Tibial artery (tissue), 4 donors: ENCODE measurements around the gene CACFD1.

Experiments used
- DNase-seq, 2 donors: peaks; one replicate each; pipeline ENCODE4 v3.0.0-alpha.2; 2019
- H3K27ac ChIP-seq, 2 donors: fragments of 200-600 bp; sonication (generic) in 1 of 2; 1 replicate in 1 of 2; 2 replicates in 1 of 2; pipeline ENCODE4 v1.5.1; 2018 to 2019; ENCODE audit warnings: mild to moderate bottlenecking in 1 of 2
- H3K27me3 ChIP-seq, 2 donors: fragments of 200-600 bp; sonication (generic) in 1 of 2; one replicate each; pipeline versions ENCODE4 v1.5.1 to v1.6.0; 2016 to 2019
- H3K36me3 ChIP-seq, 3 donors: fragments of 200-600 bp; sonication (generic) in 2 of 3; one replicate each; pipeline ENCODE4 v1.5.1; 2016 to 2019; ENCODE audit warnings: mild to moderate bottlenecking in 2 of 3
- H3K4me1 ChIP-seq, 4 donors: fragments of 200-600 bp; sonication (generic) in 2 of 4; 1 replicate in 3 of 4; 2 replicates in 1 of 4; pipeline ENCODE4 v1.5.1; 2016 to 2019
- H3K4me3 ChIP-seq, 2 donors: fragments of 200-600 bp; sonication (generic) in 1 of 2; 1 replicate in 1 of 2; 2 replicates in 1 of 2; pipeline ENCODE4 v1.5.1; 2018 to 2019; ENCODE audit warnings: mild to moderate bottlenecking in 2 of 2
- H3K9me3 ChIP-seq, 3 donors: fragments of 200-600 bp; sonication (generic) in 1 of 3; one replicate each; pipeline ENCODE4 v1.5.1; 2016 to 2019
- intact Hi-C: fragments of 100-400 bp; cut with DNase I; formaldehyde crosslinking; loops from one replicate; pipeline ENCODE4 v1.15.0; 2023; ENCODE audit warnings: low total_unique reads
- TF ChIP-seq, protein P1 (sequence below), 2 experiments: fragments of 200-600 bp in 1 of 2; fragments of 450-650 bp in 1 of 2; IDR thresholded peaks; one replicate each; pipeline ENCODE4 v1.5.1; 2017 to 2019; ENCODE audit warnings: antibody characterized with exemption in 2 of 2, mild to moderate bottlenecking in 1 of 2, moderate library complexity in 1 of 2

CACFD1 gene

DNA sequence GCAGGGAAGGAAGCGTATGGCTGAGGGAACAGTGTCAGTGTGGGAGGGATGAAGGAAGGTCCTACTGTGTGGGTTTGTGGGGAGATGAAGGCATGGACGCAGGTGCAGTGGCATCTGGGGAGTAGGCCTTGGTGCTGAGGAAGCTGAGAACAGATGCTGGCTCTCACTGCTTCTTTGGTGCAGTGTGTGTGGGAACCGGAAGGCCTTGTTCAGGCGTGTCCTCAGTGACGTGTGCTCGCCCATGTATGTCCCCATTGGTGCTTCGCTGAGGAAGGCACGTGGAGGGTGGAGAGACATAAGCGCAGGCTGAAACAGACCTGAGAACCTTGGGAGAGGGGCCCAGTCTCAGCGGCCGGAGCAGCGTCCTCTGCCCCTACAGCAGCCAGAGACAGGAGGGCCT, 18.9 kb upstream of the CACFD1 start:
- TF ChIP-seq, protein P1, sequence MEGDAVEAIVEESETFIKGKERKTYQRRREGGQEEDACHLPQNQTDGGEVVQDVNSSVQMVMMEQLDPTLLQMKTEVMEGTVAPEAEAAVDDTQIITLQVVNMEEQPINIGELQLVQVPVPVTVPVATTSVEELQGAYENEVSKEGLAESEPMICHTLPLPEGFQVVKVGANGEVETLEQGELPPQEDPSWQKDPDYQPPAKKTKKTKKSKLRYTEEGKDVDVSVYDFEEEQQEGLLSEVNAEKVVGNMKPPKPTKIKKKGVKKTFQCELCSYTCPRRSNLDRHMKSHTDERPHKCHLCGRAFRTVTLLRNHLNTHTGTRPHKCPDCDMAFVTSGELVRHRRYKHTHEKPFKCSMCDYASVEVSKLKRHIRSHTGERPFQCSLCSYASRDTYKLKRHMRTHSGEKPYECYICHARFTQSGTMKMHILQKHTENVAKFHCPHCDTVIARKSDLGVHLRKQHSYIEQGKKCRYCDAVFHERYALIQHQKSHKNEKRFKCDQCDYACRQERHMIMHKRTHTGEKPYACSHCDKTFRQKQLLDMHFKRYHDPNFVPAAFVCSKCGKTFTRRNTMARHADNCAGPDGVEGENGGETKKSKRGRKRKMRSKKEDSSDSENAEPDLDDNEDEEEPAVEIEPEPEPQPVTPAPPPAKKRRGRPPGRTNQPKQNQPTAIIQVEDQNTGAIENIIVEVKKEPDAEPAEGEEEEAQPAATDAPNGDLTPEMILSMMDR (IDR thresholded peaks at IDR 0.05) = no peak
- intact Hi-C loops = no loop called here
- Histone ChIP-seq H3K27ac (no peak overlapping the region), H3K4me1 (no peaks in the 10 kb centered on the region), H3K27me3 (no peaks in the 10 kb centered on the region), H3K36me3 (no peaks in the 10 kb centered on the region), H3K4me3 (no peak overlapping the region), H3K9me3 (no peaks in the 10 kb centered on the region)
- no peak for DNase-seq

DNA sequence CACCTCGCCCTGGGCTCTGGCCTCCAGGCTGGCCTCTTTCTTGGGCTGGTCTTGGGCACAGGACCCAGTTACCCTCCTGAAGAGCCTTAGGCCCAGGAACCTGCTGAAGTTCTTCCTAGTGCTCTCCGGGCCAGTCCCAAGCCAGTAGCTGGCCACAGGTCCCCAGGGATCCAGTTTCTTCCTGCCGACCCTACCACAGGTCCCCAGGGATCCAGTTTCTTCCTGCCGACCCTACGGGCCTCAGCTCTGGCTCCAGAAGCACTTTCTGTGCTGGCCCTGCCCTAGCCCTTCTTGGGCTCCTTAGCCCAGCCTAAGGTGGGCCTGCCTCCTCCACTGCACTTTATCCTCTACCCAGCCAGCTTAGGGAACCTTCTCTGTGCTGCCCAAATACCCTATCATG, 18.2 kb upstream of the CACFD1 start:
- no peak overlapping the region for H3K4me3 ChIP-seq
- TF ChIP-seq, protein P1 (IDR thresholded peaks at IDR 0.05) = no peak
- no peak overlapping the region for H3K27ac ChIP-seq
- no peak for DNase-seq
- no peaks in the 10 kb centered on the region for H3K36me3 ChIP-seq
- no peaks in the 10 kb centered on the region for H3K9me3 ChIP-seq
- intact Hi-C loops = no loop called here
- no peaks in the 10 kb centered on the region for H3K27me3 ChIP-seq
- no peaks in the 10 kb centered on the region for H3K4me1 ChIP-seq

DNA sequence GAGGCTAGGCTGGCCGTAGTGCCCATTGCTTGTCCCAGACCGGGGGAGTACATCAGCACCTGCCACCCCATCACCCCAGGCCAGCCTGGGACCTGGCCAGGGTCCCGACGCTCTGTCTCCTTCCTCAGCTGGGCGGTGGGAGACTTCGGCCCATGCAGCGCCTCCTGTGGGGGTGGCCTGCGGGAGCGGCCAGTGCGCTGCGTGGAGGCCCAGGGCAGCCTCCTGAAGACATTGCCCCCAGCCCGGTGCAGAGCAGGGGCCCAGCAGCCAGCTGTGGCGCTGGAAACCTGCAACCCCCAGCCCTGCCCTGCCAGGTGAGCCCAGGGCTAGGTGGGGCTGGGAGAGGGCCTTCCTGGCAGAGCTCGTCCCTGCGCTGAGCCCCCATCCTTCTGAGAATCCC, 16.5 kb upstream of the CACFD1 start:
- no peaks in the 10 kb centered on the region for H3K27me3 ChIP-seq
- no peaks in the 10 kb centered on the region for H3K4me1 ChIP-seq
- no peak for DNase-seq
- no peaks in the 10 kb centered on the region for H3K9me3 ChIP-seq
- no peaks in the 10 kb centered on the region for H3K36me3 ChIP-seq
- intact Hi-C loops = no loop called here
- H3K27ac ChIP-seq = no peak overlapping the region
- no peak overlapping the region for H3K4me3 ChIP-seq
- TF ChIP-seq, protein P1 (IDR thresholded peaks at IDR 0.05) = no peak

DNA sequence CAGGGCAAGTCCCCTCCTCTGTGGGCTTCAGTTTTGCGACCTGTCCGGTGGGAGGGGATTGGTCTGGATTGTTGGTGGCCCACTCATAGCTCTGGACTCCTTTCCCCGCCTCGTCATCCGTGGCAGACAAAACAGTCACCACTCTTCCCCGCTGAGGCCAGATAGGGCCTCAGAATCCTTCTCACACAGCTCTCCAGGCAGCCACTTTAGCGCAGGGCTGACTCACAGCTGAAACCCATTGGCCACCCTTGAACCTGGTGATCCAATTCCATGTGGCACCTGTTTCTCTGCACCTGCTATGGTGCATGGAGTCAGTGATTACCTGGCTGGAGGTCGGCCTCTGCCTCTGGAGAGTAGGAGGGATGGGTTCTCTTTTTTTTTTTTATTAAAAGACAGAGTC, 15.8 kb upstream of the CACFD1 start:
- H3K4me1 ChIP-seq = no peaks in the 10 kb centered on the region
- no peaks in the 10 kb centered on the region for H3K9me3 ChIP-seq
- DNase-seq = no peak
- H3K36me3 ChIP-seq = no peaks in the 10 kb centered on the region
- intact Hi-C loops = no loop called here
- TF ChIP-seq, protein P1 (IDR thresholded peaks at IDR 0.05) = no peak
- H3K4me3 ChIP-seq = no peak overlapping the region
- no peaks in the 10 kb centered on the region for H3K27me3 ChIP-seq
- H3K27ac ChIP-seq = no peak overlapping the region

DNA sequence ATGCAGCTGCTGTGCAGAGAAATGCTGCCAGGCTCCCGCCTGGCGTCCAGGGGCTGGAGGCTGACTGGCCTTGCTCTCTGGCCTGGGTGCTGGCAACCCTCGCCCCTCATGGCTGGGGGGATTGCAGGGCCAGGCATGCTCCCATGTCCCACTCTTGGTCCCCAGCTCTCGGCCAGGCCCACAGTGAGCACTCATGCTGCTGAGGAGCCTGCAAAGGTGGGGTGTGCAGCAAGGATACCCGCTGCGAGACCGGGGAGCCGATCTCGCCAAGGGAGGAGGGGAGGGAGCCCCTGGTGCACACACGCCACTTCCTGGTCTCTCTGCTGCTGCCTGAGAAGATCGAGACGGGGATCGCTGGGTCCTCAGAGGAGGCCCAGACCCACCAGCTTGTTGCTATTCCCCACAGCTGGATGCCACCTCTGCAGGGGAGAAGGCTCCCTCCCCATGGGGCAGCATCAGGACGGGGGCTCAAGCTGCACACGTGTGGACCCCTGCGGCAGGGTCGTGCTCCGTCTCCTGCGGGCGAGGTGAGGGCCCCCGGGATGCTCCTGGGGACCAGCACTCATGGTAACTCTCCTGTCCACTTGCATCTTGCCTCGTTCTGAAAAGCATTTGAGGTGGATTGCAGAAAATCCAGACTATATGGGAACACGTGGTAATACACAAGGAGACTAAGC, 14.3 kb upstream of the CACFD1 start:
- no peaks in the 10 kb centered on the region for H3K36me3 ChIP-seq
- TF ChIP-seq, protein P1 (IDR thresholded peaks at IDR 0.05) = no peak
- H3K4me1 ChIP-seq = no peaks in the 10 kb centered on the region
- DNase-seq = no peak
- no peak overlapping the region for H3K27ac ChIP-seq
- intact Hi-C loops = no loop called here
- H3K4me3 ChIP-seq = no peak overlapping the region
- no peaks in the 10 kb centered on the region for H3K9me3 ChIP-seq
- H3K27me3 ChIP-seq = no peaks in the 10 kb centered on the region

DNA sequence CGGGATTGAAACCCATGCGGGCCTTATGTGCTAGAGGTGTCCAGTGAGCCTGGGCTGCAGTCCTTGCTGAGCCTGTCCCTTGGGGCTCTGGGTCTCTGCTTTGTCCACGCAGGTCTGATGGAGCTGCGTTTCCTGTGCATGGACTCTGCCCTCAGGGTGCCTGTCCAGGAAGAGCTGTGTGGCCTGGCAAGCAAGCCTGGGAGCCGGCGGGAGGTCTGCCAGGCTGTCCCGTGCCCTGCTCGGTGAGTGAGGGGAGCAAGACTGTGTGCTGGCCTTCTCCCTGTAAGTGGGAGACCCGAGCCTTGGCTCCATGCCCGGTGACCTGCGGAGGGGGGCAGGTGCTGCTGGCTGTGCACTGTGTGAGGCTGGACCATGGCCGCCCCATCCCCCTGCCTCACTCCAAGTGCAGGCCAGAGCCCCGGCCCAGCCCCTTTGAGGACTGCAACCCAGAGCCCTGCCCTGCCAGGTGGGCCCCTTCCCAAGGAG, 11.2 kb upstream of the CACFD1 start:
- DNase-seq = no peak
- intact Hi-C loops = no loop called here
- Histone ChIP-seq H3K4me3 (no peak overlapping the region), H3K27me3 (no peaks in the 10 kb centered on the region), H3K36me3 (no peaks in the 10 kb centered on the region), H3K27ac (no peak overlapping the region), H3K9me3 (no peaks in the 10 kb centered on the region), H3K4me1 (no peaks in the 10 kb centered on the region)
- TF ChIP-seq, protein P1 (IDR thresholded peaks at IDR 0.05) = no peak
